GM12891 (cell line): Measurements from ENCODE around the gene KCNQ1OT1.

ENCODE experiments used
- POLR2A ChIP-seq: IDR thresholded peaks from 2 replicates; pipeline ENCODE4 v1.6.1; 2011; ENCODE audit warnings: low read depth, low read length, control low read depth
- POLR2AphosphoS5 ChIP-seq: IDR thresholded peaks from 2 replicates; pipeline ENCODE4 v1.6.1; 2011; ENCODE audit warnings: low read depth, low read length, control low read depth

GRCh38 chr11:2650343-2650867 is 49.4 kb downstream of the KCNQ1OT1 start:
- TF ChIP-seq POLR2A (no peak), POLR2AphosphoS5 (no peak)
